ENCODE data around the gene BBLN.
"Not testable (repeated sequence)": the region's sequence is repeated elsewhere in the genome, so short reads cannot be mapped to it uniquely, and the experiment has no call there.

The BBLN gene

DNA sequence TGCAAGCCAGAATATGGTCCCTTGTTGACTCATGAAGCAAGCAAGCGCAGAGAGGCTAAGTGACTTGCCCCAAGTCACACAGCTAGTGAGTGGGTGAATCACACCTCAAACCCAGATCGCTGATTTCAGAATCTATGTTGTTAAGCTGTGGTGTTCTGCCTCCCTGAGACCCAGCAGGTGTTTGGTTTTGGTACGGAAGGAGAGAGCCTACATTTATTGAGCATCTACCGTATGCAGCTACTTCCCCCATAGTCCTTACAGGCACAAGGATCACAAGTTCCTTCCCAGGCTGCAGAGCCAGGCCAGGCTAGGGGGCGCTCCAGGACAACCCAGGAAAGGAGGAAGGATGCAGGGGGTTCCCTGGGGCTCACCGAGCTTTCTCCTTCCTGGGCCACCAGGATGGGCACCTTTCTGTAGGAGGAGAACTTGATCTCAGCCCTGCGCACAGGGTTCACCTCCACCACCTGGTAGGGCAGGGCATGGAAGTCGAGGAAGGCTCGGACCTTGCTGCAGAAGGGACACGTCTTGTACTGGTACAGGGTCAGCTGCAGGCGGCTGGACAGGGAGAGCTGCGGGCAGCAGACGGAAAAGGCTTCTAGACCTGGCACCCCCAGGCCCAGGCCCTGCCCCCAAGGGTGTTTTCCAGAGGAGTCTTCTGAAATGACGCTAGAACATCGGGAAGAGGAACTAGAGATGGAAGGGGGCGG lies 35.0 kb upstream of the BBLN start:
- DNase-seq = peak; percentile 29

- DNase-seq = no peak
These were observed 34.3 kb upstream of the BBLN start for GRCh38 chr9:128125580-128126354.

GRCh38 chr9:128127568-128127989 lies 32.5 kb upstream of the BBLN start, which contains the start of gene PTGES2:
PTGES2 (minus strand) TSS chr9:128127729; CDS start chr9:128127717, 12 bp downstream.
- peak; percentile 83 for DNase-seq

DNA sequence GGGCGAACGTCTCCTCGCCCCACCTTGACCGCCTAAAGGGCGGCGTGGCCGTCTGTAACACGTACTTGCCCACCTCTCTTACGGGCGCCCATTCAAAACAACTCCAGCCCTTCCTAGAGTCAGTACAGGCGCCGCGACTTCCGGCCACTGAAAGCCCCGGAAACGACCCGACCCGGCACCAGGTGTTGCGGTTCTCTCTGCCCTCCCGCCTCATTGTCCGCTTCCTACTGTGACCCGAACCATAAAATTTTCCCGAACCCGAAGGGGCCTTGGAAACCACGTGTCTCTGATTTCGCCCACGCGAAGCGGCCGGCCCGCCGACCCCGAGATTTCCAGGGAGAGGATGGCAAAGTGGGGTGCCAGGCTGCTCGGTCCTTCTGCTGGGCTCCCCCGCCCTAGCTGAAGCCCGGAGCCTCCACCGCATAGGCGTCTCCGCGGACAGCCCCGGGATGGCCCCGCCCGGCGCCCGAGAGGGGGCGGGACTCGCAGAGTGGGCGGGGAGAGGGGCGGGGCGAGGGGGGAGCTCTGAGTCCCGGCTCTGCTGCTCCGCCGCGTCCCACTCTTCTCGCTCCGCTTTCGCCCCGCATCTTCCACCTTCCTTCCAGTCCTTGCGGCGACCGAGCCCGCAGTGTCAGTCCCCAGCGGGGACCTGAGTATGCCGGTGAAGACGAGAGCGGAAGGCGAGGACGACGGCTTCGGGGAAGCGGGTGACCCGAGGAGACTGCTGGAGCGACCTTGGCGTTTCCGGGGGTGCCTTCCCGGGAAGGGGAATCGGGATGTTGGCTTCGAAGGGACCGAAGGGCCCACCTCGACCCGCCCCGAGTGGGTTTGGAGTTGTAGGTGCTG lies 31.9 kb upstream of the BBLN start:
- DNase-seq = peak; percentile 87

- no peak for DNase-seq
These were observed 31.1 kb upstream of the BBLN start for GRCh38 chr9:128128836-128129590.

GRCh38 chr9:128129976-128130590 lies 30.0 kb upstream of the BBLN start:
- not testable (repeated sequence) for DNase-seq

DNA sequence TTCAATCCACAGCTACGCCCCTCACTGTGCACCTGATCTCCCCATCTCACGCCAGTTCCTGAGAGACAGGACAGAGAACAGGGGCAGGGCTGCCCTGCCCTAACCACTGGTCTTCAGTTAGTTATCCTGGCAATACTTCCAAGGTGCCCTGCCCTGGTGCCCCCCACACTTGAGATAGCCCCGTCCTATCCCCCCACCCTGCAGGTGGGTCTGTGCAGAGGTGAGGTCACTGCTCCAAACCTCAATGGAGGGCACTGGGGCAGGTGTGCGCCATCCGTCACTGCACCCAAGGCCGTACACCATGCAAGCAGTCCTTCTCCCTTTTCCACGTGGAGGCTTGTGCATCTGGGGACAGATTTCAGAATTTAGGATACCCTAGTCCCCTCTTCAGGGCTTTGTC lies 29.4 kb upstream of the BBLN start:
- not testable (repeated sequence) for DNase-seq

- DNase-seq = not testable (repeated sequence)
These were observed 28.7 kb upstream of the BBLN start for GRCh38 chr9:128131346-128131745.

GRCh38 chr9:128132139-128132538 lies 27.9 kb upstream of the BBLN start:
- DNase-seq = not testable (repeated sequence)

DNA sequence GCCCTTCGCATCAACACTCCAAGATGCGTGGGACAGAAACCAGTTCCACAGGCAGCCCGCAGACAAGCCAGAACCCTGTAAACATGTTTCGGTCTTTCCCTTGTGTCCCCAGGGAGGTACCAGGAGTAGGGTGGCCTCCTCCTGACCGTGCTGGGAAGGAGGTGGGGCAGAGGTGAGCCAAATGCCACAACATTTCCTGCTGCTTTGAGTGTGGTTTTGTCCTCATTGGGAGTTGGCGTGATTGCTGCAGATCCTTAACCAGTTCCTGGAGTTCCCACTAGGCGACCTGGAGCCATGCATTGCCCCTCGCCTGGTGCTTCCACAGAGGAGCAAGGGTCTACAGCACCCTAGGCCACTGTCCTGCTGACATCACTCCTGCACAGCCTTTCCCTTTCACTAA lies 24.5 kb upstream of the BBLN start:
- DNase-seq = not testable (repeated sequence)

- no peak for DNase-seq
These were observed 23.0 kb upstream of the BBLN start for GRCh38 chr9:128136816-128137793.

DNA sequence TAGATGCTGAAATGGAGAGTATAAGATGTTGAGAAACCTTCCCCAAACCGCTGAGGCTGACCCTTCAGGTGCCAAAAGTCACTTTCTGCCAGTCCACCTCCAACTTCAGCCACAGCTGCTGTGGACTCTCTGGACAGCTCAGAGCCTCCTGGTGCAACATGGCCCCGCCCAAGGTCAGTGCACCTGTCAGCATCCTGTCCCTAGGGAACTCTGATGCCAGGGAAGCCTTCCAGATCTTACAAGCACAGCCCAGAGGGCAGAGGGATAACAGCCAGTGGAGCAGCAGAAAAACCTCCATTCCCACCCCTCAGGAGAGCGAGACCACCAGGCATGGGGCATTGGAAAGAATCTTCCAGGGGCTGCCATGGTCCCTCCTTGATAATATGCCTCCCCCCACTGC lies 22.1 kb upstream of the BBLN start:
- DNase-seq = no peak

- DNase-seq = no peak
These were observed 20.4 kb upstream of the BBLN start for GRCh38 chr9:128139621-128140020.

DNA sequence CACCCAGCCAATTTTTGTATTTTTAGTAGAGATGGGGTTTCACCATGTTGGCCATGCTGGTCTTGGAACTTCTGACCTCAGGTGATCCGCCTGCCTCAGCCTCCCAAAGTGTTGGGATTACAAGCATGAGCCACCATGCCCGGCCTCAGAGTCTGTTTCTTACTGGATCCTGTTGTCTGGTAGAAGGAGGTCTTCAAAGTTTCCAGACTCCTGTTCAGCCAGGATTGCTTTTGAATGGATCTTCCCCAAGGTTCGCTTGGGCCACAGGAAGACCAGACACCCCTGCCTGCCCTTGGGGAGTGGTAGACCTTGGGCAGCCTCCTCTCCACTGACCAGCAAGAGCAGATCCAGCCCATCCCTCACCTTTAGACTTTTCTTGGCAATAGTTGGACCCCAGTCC lies 18.5 kb upstream of the BBLN start:
- no peak for DNase-seq

GRCh38 chr9:128142061-128142460 lies 18.0 kb upstream of the BBLN start:
- no peak for DNase-seq

- DNase-seq = no peak
These were observed 17.5 kb upstream of the BBLN start for GRCh38 chr9:128142596-128142995.

DNA sequence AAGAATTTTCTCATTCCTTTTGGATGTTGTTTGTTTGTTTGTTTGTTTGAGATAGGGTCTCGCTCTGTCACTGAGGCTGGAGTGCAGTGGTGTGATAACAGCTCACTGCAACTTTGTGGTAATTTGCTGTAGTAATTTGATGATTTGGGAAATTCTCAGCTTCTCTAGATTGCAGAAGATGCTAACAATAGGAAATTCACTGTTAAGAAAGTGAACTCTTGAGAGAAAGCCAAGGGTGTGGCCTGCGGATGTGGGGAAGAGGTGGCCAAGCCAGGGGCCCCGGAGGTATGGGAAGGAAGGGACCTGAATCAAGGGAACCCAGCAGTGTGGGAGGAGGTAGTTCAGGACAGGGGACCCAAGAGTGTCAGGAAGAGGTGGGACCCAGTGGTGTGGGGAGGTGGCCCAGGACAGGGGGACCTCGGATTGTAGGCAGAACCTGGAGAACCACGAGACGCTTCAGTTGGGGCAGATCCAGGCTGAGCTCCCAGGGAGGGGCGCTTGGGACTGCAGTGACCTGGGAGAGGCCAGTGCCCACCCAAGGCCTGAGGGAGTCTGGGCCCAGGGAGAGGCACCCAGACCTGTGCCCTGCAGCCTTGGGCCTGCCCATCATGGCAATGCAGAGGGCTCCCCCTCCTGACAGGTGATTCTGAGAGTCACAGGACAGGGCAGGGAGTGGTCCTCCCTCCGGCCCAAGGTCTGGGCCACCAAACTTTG lies 16.4 kb upstream of the BBLN start:
- no peak for DNase-seq

DNA sequence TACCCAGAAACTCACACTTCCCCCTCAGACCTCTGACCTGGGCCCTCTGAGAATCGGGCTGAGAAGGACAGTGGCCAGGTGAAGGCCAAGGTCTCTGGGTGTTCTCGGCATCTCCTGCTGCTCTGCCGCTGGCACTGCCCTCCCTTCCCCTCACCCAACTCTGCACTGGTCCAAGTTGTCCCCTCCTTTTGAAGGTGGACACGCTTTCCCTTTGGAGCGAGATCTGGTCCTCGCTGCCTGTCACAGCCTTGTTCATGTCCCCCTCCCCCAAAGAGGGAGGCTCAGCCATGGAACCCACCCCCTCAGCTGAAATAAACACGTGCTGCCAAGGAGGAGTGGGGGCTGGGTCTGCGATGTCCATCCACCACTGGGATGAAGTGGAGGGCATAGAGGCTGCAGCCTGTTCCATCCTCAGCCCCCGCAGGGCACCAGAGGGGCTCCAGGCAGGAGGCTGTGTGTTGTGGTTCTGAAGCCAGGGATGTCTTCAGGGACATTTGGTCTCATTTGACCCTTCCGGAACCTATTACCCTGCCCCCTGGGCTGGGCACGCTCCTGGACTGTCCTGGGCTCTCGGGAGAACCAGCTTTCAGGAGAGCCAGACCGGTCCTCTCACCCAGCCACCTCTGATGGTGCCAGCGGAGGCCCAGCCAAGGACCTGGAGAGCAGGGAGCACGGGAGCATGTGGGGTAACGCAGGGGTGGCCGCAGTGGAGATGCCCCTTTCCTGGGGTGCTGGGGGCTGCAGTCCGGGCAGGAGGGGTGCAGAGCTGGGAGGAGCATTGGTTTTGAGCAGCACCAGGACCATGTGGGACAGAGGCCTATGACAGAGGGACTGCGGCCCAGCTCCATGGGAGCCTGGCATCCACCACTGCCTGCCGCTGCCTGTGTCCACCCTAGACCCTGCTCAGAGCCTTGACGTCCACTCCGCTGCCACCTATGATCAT lies 15.6 kb upstream of the BBLN start:
- DNase-seq = no peak

DNA sequence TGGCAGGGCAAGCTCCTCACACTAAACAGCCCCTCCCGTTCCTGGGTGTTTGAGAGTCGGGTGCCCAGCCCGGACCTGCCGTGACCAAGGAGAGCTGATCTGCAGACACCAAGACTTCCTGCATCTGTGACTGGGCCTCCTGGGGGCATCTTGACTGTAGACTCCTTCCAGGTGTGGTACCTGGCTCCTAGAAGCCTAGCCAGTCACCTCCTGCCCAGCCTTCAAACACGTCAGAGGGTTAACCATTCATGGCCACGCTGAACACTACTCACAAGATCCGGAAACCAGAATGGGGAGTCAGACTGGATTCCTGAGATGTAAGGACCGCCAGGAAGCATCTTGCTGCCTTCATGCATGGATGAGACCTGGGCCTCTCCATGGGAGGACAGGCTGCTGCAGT lies 14.5 kb upstream of the BBLN start:
- DNase-seq = no peak
